ENCODE measurements around the gene NAB2. TPM values are rescaled to one million over a fixed set of nuclear protein-coding genes. Genes with fewer than 3 reads are reported as not detected.

NAB2 gene
- total and polyA plus RNA-seq, 10 of the 15 experiments (the other 5 are each of a cell fraction or from before 2014, with no cell fraction given) = 0.35 to 35.2 (median 15.3) TPM

- ChIA-PET SMC1A (ENCODE audit: uncharacterized antibody, unreplicated experiment) (no interaction called here), RAD21 (ENCODE audit: unreplicated experiment) (no interaction called here), POLR2A (no interaction called here), CTCF (no interaction called here)
- DNase-seq (ENCODE audit: low read depth, low spot score) (no peak), FAIRE-seq (no peak), ATAC-seq (no peak)
- Histone ChIP-seq H2AFZ (ENCODE audit: control insufficient read depth, low read depth, low read length) (no peak overlapping the region), H3K4me2 (ENCODE audit: control insufficient read depth, insufficient read depth) (no peak overlapping the region), H3K36me3 (ENCODE audit: control insufficient read depth in 2 of 2, insufficient read depth in 2 of 2, low read length in 1 of 2) (no peaks in the 10 kb centered on the region), H3K9ac (ENCODE audit: control insufficient read depth, insufficient read depth, low read length) (no peak overlapping the region), H3K4me3 (no peak overlapping the region), H3K27me3 (replicated peaks in 1 of 2; ENCODE audit: control insufficient read depth in 2 of 2, insufficient read depth in 2 of 2, low read length in 1 of 2) (no peaks in the 10 kb centered on the region; a peak in 2 of 4 replicates), H3K4me1 (ENCODE audit: control insufficient read depth, insufficient read depth, low read length) (peaks cover 4% of the 10 kb centered on the region; the same call in 1 of the 2 replicates), H3K79me2 (ENCODE audit: control insufficient read depth, insufficient read depth, low read length) (no peaks in the 10 kb centered on the region), H3K9me3 (replicated peaks; ENCODE audit: control insufficient read depth, insufficient read depth, low read length) (no peaks in the 10 kb centered on the region), H3K27ac (ENCODE audit: control insufficient read depth, insufficient read depth) (no peak overlapping the region), H4K20me1 (ENCODE audit: control insufficient read depth, insufficient read depth) (no peaks in the 10 kb centered on the region)
- 28% methylated on average over 6 of the region's 6 CpGs for WGBS (ENCODE audit: insufficient coverage, insufficient replicate concordance, low lambda C conversion rate, missing lambda C conversion rate)
- BruUV-seq (replicated peaks) = no TSS peak
- in situ Hi-C loops (cut with MboI) (no loop called here), intact Hi-C loops (cut with micrococcal nuclease; ENCODE audit: unreplicated experiment) (no loop called here)
- no peak for TF ChIP-seq BRCA1 (IDR thresholded peaks at IDR 0.05; ENCODE audit: low read depth, low read length)
- no peak for TF ChIP-seq CTCF (IDR thresholded peaks at IDR 0.05 in 2 of 3, conservative IDR thresholded peaks at IDR 0.05 in 1 of 3; ENCODE audit: control insufficient read depth in 2 of 3, extremely low read depth in 1 of 3, insufficient read depth in 1 of 3, low read depth in 3 of 3, low read length in 3 of 3)
- TF ChIP-seq PBX3 (IDR thresholded peaks at IDR 0.05; ENCODE audit: insufficient replicate concordance, low read depth, low read length) = no peak
- TF ChIP-seq SIX5 (IDR thresholded peaks at IDR 0.05; ENCODE audit: low read depth, low read length, severe bottlenecking) = no peak
- no peak for TF ChIP-seq MTA3 (IDR thresholded peaks at IDR 0.05; ENCODE audit: borderline replicate concordance, low read length)
- no peak for TF ChIP-seq RELA (IDR thresholded peaks at IDR 0.05; ENCODE audit: borderline replicate concordance, partially characterized antibody)
- no peak for TF ChIP-seq POU2F2 (IDR thresholded peaks at IDR 0.05; ENCODE audit: borderline replicate concordance, low read depth, low read length)
- TF ChIP-seq E2F8 (IDR thresholded peaks at IDR 0.05; ENCODE audit: low read depth, partially characterized antibody) = no peak
- no peak for TF ChIP-seq CUX1 (IDR thresholded peaks at IDR 0.05; ENCODE audit: insufficient replicate concordance, low read depth, low read length)
- no peak for TF ChIP-seq RUNX3 (IDR thresholded peaks at IDR 0.05; ENCODE audit: low read length)
- TF ChIP-seq ESRRA (IDR thresholded peaks at IDR 0.05; ENCODE audit: low read length) = no peak
- no peak for TF ChIP-seq SMC3 (IDR thresholded peaks at IDR 0.05; ENCODE audit: borderline replicate concordance, low read length)
- no peak for TF ChIP-seq SREBF1 (IDR thresholded peaks at IDR 0.05; ENCODE audit: low read length)
Measured at GRCh38 chr12:57133916-57134315, 45.0 kb downstream of the NAB2 start.
